SK-N-SH (cell line): ENCODE results near the gene SYT7. TPM values are rescaled to one million over a fixed set of nuclear protein-coding genes. Genes with fewer than 3 reads are reported as not detected.

ENCODE experiments used
- CTCF ChIA-PET: fragments of 300-600, 350-600 bp; formaldehyde crosslinking; extraction: SDS; loops from one replicate; lab custom pipeline; 2021; lab: Yijun Ruan, JAX
- POLR2A ChIA-PET: fragments of 350-600 bp; sonication (Branson Sonifier 250); formaldehyde crosslinking; extraction: SDS; loops from one replicate; lab custom pipeline; 2020; ENCODE audit warnings: antibody characterized with exemption, inconsistent platforms; lab: Yijun Ruan, JAX
- DNase-seq: peaks from one replicate; pipeline ENCODE4 v3.0.0; 2012
- H2AFZ ChIP-seq: fragments of 200-600 bp; sonication (generic); 2 replicates; pipeline ENCODE4 v1.8.1; 2016; ENCODE audit warnings: antibody characterized with exemption, mild to moderate bottlenecking, low read depth
- H3F3A ChIP-seq: fragments of 200-600 bp; sonication (generic); replicated peaks from 2 replicates; pipeline ENCODE3; 2016; ENCODE audit warnings: antibody characterized with exemption, mild to moderate bottlenecking; ENCODE audit not compliant: insufficient read depth
- H3K27ac ChIP-seq, 2 experiments: fragments of 200-500 bp in 1 of 2; fragments of 200-600 bp in 1 of 2; sonication (Bioruptor generic) in 1 of 2; sonication (generic), shearing (Covaris generic) in 1 of 2; 2 replicates each; pipeline versions ENCODE4 v1.5.1 to v1.6.1; 2014 to 2016; ENCODE audit warnings: low read depth in 2 of 2, inconsistent platforms in 1 of 2, low read length in 1 of 2, mild to moderate bottlenecking in 1 of 2, mixed read lengths in 1 of 2
- H3K27me3 ChIP-seq: fragments of 200-600 bp; sonication (generic), shearing (Covaris generic); 2 replicates; pipeline ENCODE4 v1.6.1; 2016; ENCODE audit warnings: mixed run types; ENCODE audit not compliant: insufficient read depth
- H3K36me3 ChIP-seq, 2 experiments: fragments of 200-500 bp in 1 of 2; fragments of 200-600 bp in 1 of 2; sonication (Bioruptor generic) in 1 of 2; sonication (generic) in 1 of 2; replicated peaks in 1 of 2; 2 replicates each; pipeline versions ENCODE3 to v1.5.1; 2014 to 2016; ENCODE audit warnings: low read length in 1 of 2, mild to moderate bottlenecking in 1 of 2; ENCODE audit not compliant: insufficient read depth in 2 of 2, control insufficient read depth in 1 of 2
- H3K4me1 ChIP-seq, 2 experiments: fragments of 200-500 bp in 1 of 2; fragments of 200-600 bp in 1 of 2; sonication (Bioruptor generic) in 1 of 2; sonication (generic), shearing (Covaris generic) in 1 of 2; 2 replicates each; pipeline versions ENCODE4 v1.5.1 to v1.6.1; 2014 to 2016; ENCODE audit warnings: low read depth in 1 of 2, low read length in 1 of 2, mixed run types in 1 of 2; ENCODE audit not compliant: insufficient read depth in 2 of 2, control insufficient read depth in 1 of 2
- H3K4me2 ChIP-seq: fragments of 200-600 bp; sonication (generic), shearing (Covaris generic); 2 replicates; pipeline ENCODE4 v1.6.1; 2017; ENCODE audit warnings: mixed run types
- H3K4me3 ChIP-seq, 2 experiments: fragments of 200-500 bp in 1 of 2; fragments of 200-600 bp in 1 of 2; sonication (Bioruptor generic) in 1 of 2; sonication (generic), shearing (Covaris generic) in 1 of 2; 2 replicates each; pipeline versions ENCODE4 v1.5.1 to v1.8.1; 2014 to 2016; ENCODE audit warnings: low read depth in 2 of 2, inconsistent platforms in 1 of 2, low read length in 1 of 2, mild to moderate bottlenecking in 1 of 2, mixed read lengths in 1 of 2, moderate library complexity in 1 of 2
- H3K79me2 ChIP-seq: fragments of 200-600 bp; sonication (generic); 2 replicates; pipeline ENCODE4 v1.8.1; 2017; ENCODE audit warnings: mild to moderate bottlenecking; ENCODE audit not compliant: insufficient read depth
- H3K9ac ChIP-seq: fragments of 200-600 bp; sonication (generic); 2 replicates; pipeline ENCODE4 v1.6.1; 2017; ENCODE audit warnings: mixed run types
- H3K9me2 ChIP-seq: fragments of 200-600 bp; sonication (generic); 2 replicates; pipeline ENCODE4 v1.6.1; 2017; ENCODE audit warnings: mixed run types
- H3K9me3 ChIP-seq: fragments of 200-600 bp; sonication (generic); 2 replicates; pipeline ENCODE4 v1.6.1; 2017; ENCODE audit warnings: mixed run types, mild to moderate bottlenecking, moderate library complexity
- H4K20me1 ChIP-seq: fragments of 200-600 bp; sonication (generic); 2 replicates; pipeline ENCODE4 v1.6.1; 2017; ENCODE audit warnings: mild to moderate bottlenecking, mixed run types; ENCODE audit not compliant: insufficient read depth
- CHD2 ChIP-seq: fragments of 150-350 bp; IDR thresholded peaks from 2 replicates; pipeline ENCODE4 v1.6.1; 2018; ENCODE audit warnings: low read length; ENCODE audit not compliant: partially characterized antibody
- ELF1 ChIP-seq: IDR thresholded peaks from 2 replicates; pipeline ENCODE4 v1.4.0; 2012
- FOSL2 ChIP-seq: IDR thresholded peaks from 2 replicates; pipeline ENCODE4 v1.4.0; 2012; ENCODE audit warnings: low read depth, mild to moderate bottlenecking, moderate library complexity, borderline replicate concordance
- FOXM1 ChIP-seq: IDR thresholded peaks from 2 replicates; pipeline ENCODE4 v1.4.0; 2012; ENCODE audit warnings: low read depth, mild to moderate bottlenecking
- MEF2A ChIP-seq: IDR thresholded peaks from 2 replicates; pipeline ENCODE4 v1.4.0; 2012; ENCODE audit warnings: low read depth, borderline replicate concordance
- NRF1 ChIP-seq: IDR thresholded peaks from 2 replicates; pipeline ENCODE4 v1.6.1; 2012; ENCODE audit warnings: low read depth, mild to moderate bottlenecking, low read length
- POLR2AphosphoS5 ChIP-seq: IDR thresholded peaks from 2 replicates; pipeline ENCODE4 v1.6.1; 2012; ENCODE audit warnings: low read depth, low read length
- SIN3A ChIP-seq: IDR thresholded peaks from 2 replicates; pipeline ENCODE4 v1.6.1; 2012; ENCODE audit warnings: low read depth, mild to moderate bottlenecking, low read length, moderate library complexity, borderline replicate concordance
- TEAD4 ChIP-seq: IDR thresholded peaks from 2 replicates; pipeline ENCODE4 v1.4.0; 2012; ENCODE audit warnings: mild to moderate bottlenecking, borderline replicate concordance; ENCODE audit not compliant: insufficient read depth
- USF1 ChIP-seq: IDR thresholded peaks from 2 replicates; pipeline ENCODE4 v1.4.0; 2012; ENCODE audit warnings: low read depth, borderline replicate concordance
- WGBS: methylation state at CpG from one replicate; pipeline ENCODE4 v1.1.6; 2017; ENCODE audit warnings: low lambda C conversion rate; 5-methylcytosine and 5-hydroxymethylcytosine counted together
- polyA plus RNA-seq, 3 experiments: library from polyadenylated mRNA; depleted of rRNA; stranded (reverse); fragments of >200 nt; gene quantifications; 2 replicates each; pipeline ENCODE4 v1.2.3, GENCODE V29; 2012
- TF ChIP-seq, protein P1 (sequence below): IDR thresholded peaks from 2 replicates; pipeline ENCODE4 v1.4.0; 2012; ENCODE audit warnings: low read depth, borderline replicate concordance
- TF ChIP-seq, protein P2 (sequence below): fragments of 150-350 bp; IDR thresholded peaks from 2 replicates; pipeline ENCODE4 v1.6.1; 2017; ENCODE audit warnings: antibody characterized with exemption, low read length, low read depth, borderline replicate concordance
- TF ChIP-seq, protein P3 (sequence below): fragments of 150-350 bp; IDR thresholded peaks from 2 replicates; pipeline ENCODE4 v1.6.1; 2016; ENCODE audit warnings: mild to moderate bottlenecking, low read depth, low read length
- TF ChIP-seq, protein P4 (sequence below): fragments of 200-600 bp; sonication (generic); IDR thresholded peaks from 2 replicates; pipeline ENCODE4 v1.6.1; 2017; ENCODE audit warnings: antibody characterized with exemption, mild to moderate bottlenecking, moderate library complexity

Gene SYT7
- polyA plus RNA-seq, 1 of the 3 experiments (the other 2 are of a cell fraction) = 1.1 TPM

GRCh38 chr11:61544466-61544865 is 36.4 kb downstream of the SYT7 start:
- POLR2A ChIA-PET = no interaction called here
- H3K4me2 ChIP-seq = no peak overlapping the region

More at GRCh38 chr11:61544466-61544865, 36.4 kb downstream of the SYT7 start:
- peaks cover 0 to 39% of the 10 kb centered on the region in 2 experiments; a peak in 2 of 4 replicates for H3K4me1 ChIP-seq
- TF ChIP-seq ELF1 = no peak
- TF ChIP-seq CHD2 = no peak
- TF ChIP-seq MEF2A = no peak
- TF ChIP-seq SIN3A = no peak
- TF ChIP-seq, protein P1, sequence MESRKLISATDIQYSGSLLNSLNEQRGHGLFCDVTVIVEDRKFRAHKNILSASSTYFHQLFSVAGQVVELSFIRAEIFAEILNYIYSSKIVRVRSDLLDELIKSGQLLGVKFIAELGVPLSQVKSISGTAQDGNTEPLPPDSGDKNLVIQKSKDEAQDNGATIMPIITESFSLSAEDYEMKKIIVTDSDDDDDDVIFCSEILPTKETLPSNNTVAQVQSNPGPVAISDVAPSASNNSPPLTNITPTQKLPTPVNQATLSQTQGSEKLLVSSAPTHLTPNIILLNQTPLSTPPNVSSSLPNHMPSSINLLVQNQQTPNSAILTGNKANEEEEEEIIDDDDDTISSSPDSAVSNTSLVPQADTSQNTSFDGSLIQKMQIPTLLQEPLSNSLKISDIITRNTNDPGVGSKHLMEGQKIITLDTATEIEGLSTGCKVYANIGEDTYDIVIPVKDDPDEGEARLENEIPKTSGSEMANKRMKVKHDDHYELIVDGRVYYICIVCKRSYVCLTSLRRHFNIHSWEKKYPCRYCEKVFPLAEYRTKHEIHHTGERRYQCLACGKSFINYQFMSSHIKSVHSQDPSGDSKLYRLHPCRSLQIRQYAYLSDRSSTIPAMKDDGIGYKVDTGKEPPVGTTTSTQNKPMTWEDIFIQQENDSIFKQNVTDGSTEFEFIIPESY = no peak
- TF ChIP-seq FOXM1 = no peak
- TF ChIP-seq USF1 = no peak
- TF ChIP-seq, protein P2, sequence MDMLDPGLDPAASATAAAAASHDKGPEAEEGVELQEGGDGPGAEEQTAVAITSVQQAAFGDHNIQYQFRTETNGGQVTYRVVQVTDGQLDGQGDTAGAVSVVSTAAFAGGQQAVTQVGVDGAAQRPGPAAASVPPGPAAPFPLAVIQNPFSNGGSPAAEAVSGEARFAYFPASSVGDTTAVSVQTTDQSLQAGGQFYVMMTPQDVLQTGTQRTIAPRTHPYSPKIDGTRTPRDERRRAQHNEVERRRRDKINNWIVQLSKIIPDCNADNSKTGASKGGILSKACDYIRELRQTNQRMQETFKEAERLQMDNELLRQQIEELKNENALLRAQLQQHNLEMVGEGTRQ = no peak
- TF ChIP-seq POLR2AphosphoS5 = no peak
- no peak for TF ChIP-seq NRF1
- TF ChIP-seq, protein P3, sequence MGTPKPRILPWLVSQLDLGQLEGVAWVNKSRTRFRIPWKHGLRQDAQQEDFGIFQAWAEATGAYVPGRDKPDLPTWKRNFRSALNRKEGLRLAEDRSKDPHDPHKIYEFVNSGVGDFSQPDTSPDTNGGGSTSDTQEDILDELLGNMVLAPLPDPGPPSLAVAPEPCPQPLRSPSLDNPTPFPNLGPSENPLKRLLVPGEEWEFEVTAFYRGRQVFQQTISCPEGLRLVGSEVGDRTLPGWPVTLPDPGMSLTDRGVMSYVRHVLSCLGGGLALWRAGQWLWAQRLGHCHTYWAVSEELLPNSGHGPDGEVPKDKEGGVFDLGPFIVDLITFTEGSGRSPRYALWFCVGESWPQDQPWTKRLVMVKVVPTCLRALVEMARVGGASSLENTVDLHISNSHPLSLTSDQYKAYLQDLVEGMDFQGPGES = no peak
- TF ChIP-seq TEAD4 = no peak
- no peak for TF ChIP-seq FOSL2
- TF ChIP-seq, protein P4, sequence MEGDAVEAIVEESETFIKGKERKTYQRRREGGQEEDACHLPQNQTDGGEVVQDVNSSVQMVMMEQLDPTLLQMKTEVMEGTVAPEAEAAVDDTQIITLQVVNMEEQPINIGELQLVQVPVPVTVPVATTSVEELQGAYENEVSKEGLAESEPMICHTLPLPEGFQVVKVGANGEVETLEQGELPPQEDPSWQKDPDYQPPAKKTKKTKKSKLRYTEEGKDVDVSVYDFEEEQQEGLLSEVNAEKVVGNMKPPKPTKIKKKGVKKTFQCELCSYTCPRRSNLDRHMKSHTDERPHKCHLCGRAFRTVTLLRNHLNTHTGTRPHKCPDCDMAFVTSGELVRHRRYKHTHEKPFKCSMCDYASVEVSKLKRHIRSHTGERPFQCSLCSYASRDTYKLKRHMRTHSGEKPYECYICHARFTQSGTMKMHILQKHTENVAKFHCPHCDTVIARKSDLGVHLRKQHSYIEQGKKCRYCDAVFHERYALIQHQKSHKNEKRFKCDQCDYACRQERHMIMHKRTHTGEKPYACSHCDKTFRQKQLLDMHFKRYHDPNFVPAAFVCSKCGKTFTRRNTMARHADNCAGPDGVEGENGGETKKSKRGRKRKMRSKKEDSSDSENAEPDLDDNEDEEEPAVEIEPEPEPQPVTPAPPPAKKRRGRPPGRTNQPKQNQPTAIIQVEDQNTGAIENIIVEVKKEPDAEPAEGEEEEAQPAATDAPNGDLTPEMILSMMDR = no peak
- no peaks in the 10 kb centered on the region for H4K20me1 ChIP-seq
- no peak overlapping the region for H2AFZ ChIP-seq
- no peak for DNase-seq
- no peaks in the 10 kb centered on the region for H3K27me3 ChIP-seq
- WGBS = 70% methylated on average over 6 of the region's 6 CpGs
- H3K9ac ChIP-seq = no peak overlapping the region
- H3K27ac ChIP-seq = peak overlapping the region in 1 of 2 experiments; percentile 16; a peak in 1 of 4 replicates
- CTCF ChIA-PET = interaction anchor here (1.0 to 5.4 kb wide), 16 partner anchors 7 to 98 kb away, joined by 3 to 36 read pairs (median 6); no protein-coding TSS in a partner anchor
- H3K4me3 ChIP-seq = no peak overlapping the region
- no peaks in the 10 kb centered on the region for H3F3A ChIP-seq
- H3K9me2 ChIP-seq = no peaks in the 10 kb centered on the region
- no peaks in the 10 kb centered on the region for H3K79me2 ChIP-seq
- H3K9me3 ChIP-seq = no peaks in the 10 kb centered on the region
- H3K36me3 ChIP-seq = no peaks in the 10 kb centered on the region
